ENCODE data around the gene SOWAHB.

Gene SOWAHB

DNA sequence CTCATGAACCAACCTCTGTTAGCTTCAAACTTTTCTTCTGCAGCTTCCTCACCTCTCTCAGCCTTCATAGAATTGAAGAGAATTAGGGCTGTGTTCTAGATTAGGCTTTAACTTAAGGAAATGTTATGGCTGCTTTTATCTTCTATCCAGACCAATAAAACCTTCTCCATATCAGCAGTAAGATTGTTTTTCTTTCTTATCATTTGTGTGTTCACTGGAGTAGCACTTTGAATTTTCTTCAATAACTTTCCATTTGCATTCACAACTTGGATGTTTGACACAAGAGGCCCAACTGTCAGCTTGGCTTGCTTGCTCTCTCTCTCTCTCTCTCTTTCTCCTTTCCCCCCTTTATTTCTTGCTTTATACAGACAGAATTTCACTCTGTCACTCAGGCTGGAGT, 22.8 kb upstream of the SOWAHB start:
- intact Hi-C loops (cut with DNase I; ENCODE audit: low total_unique reads), result no loop called here
- TF ChIP-seq, protein P1, sequence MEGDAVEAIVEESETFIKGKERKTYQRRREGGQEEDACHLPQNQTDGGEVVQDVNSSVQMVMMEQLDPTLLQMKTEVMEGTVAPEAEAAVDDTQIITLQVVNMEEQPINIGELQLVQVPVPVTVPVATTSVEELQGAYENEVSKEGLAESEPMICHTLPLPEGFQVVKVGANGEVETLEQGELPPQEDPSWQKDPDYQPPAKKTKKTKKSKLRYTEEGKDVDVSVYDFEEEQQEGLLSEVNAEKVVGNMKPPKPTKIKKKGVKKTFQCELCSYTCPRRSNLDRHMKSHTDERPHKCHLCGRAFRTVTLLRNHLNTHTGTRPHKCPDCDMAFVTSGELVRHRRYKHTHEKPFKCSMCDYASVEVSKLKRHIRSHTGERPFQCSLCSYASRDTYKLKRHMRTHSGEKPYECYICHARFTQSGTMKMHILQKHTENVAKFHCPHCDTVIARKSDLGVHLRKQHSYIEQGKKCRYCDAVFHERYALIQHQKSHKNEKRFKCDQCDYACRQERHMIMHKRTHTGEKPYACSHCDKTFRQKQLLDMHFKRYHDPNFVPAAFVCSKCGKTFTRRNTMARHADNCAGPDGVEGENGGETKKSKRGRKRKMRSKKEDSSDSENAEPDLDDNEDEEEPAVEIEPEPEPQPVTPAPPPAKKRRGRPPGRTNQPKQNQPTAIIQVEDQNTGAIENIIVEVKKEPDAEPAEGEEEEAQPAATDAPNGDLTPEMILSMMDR (IDR thresholded peaks at IDR 0.05), result no peak
- Histone ChIP-seq H3K4me3 (no peak overlapping the region), H3K4me1 (peaks cover 0 to under 1% (median 0%) of the 10 kb centered on the region in 4 donors), H3K27me3 (no peaks in the 10 kb centered on the region), H3K27ac (no peak overlapping the region), H3K9me3 (no peaks in the 10 kb centered on the region), H3K36me3 (no peaks in the 10 kb centered on the region)
- DNase-seq, result no peak

DNA sequence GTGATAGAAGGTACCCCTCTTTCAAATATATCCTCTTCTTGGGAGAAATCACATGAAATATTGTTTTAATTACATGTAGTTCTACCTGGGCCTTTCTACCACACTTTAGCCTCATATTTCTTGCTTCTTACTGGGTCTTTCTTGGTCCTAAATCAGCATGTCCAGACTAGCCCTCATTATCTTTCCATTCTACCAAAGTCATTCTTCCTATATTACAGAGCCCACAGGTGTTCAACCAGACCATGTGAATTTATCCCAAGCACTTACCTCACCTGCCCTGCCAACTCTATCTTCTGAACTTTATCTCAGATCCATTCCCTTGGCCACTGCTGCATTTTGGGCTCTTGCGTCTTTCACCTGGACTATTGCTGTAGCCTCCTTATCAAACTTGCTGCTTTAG, 11.8 kb upstream of the SOWAHB start:
- no peak overlapping the region for H3K4me3 ChIP-seq
- no peaks in the 10 kb centered on the region for H3K27me3 ChIP-seq
- intact Hi-C loops (cut with DNase I; ENCODE audit: low total_unique reads), result no loop called here
- TF ChIP-seq, protein P1 (IDR thresholded peaks at IDR 0.05), result no peak
- H3K36me3 ChIP-seq, result no peaks in the 10 kb centered on the region
- H3K27ac ChIP-seq, result no peak overlapping the region
- H3K4me1 ChIP-seq, result no peaks in the 10 kb centered on the region
- H3K9me3 ChIP-seq, result no peaks in the 10 kb centered on the region
- DNase-seq, result no peak

GRCh38 chr4:76905521-76905920, 7.6 kb upstream of the SOWAHB start:
- no peak overlapping the region for H3K27ac ChIP-seq
- H3K27me3 ChIP-seq, result no peaks in the 10 kb centered on the region
- H3K4me1 ChIP-seq, result no peaks in the 10 kb centered on the region
- no peak overlapping the region for H3K4me3 ChIP-seq
- intact Hi-C loops (cut with DNase I; ENCODE audit: low total_unique reads), result no loop called here
- TF ChIP-seq, protein P1 (IDR thresholded peaks at IDR 0.05), result no peak
- H3K9me3 ChIP-seq, result no peaks in the 10 kb centered on the region
- H3K36me3 ChIP-seq, result no peaks in the 10 kb centered on the region
- no peak for DNase-seq

GRCh38 chr4:76904646-76905190, 6.8 kb upstream of the SOWAHB start:
- TF ChIP-seq, protein P1 (IDR thresholded peaks at IDR 0.05), result no peak
- Histone ChIP-seq H3K4me1 (no peaks in the 10 kb centered on the region), H3K4me3 (no peak overlapping the region), H3K9me3 (no peaks in the 10 kb centered on the region), H3K27ac (no peak overlapping the region), H3K36me3 (no peaks in the 10 kb centered on the region), H3K27me3 (no peaks in the 10 kb centered on the region)
- no peak for DNase-seq
- intact Hi-C loops (cut with DNase I; ENCODE audit: low total_unique reads), result no loop called here

GRCh38 chr4:76902233-76902890, 4.4 kb upstream of the SOWAHB start:
- H3K27ac ChIP-seq, result no peak overlapping the region
- TF ChIP-seq, protein P1 (IDR thresholded peaks at IDR 0.05), result no peak
- no peaks in the 10 kb centered on the region for H3K36me3 ChIP-seq
- no peak overlapping the region for H3K4me3 ChIP-seq
- no peak for DNase-seq
- intact Hi-C loops (cut with DNase I; ENCODE audit: low total_unique reads), result no loop called here
- H3K27me3 ChIP-seq, result peaks cover 0 to 8% of the 10 kb centered on the region in 2 donors
- H3K4me1 ChIP-seq, result peaks cover 0 to 20% (median 8%) of the 10 kb centered on the region in 4 donors
- H3K9me3 ChIP-seq, result no peaks in the 10 kb centered on the region
